RWPE2 (cell line): ENCODE results near the gene SAMD14.

Experiments
- ATAC-seq: fragments of 200-7000 bp; cut with Tn5 transposase; 3 replicates; pipeline ENCODE4 v1.9.1; 2021; ENCODE audit warnings: low read depth
- DNase-seq: peaks from one replicate; pipeline ENCODE4 v3.0.0-alpha.2; 2020; ENCODE audit warnings: low spot score
- H3K27ac ChIP-seq: fragments of 450-650 bp; 2 replicates; pipeline ENCODE4 v1.5.1; 2017; ENCODE audit warnings: mild to moderate bottlenecking; ENCODE audit not compliant: poor library complexity, severe bottlenecking
- H3K27me3 ChIP-seq: fragments of 250-450 bp; sonication (Bioruptor Pico); 2 replicates; pipeline ENCODE4 v1.5.1; 2021; ENCODE audit warnings: mild to moderate bottlenecking, moderate library complexity; ENCODE audit not compliant: insufficient read depth, poor library complexity, severe bottlenecking
- H3K36me3 ChIP-seq: fragments of 250-450 bp; sonication (Bioruptor Pico); 2 replicates; pipeline ENCODE4 v1.5.1; 2020; ENCODE audit warnings: low read depth, mild to moderate bottlenecking, moderate library complexity
- H3K4me1 ChIP-seq: fragments of 250-450 bp; sonication (Bioruptor Pico); 2 replicates; pipeline ENCODE4 v1.5.1; 2021; ENCODE audit warnings: mild to moderate bottlenecking, moderate library complexity; ENCODE audit not compliant: insufficient read depth, poor library complexity, severe bottlenecking
- H3K4me3 ChIP-seq: fragments of 250-450 bp; sonication (Bioruptor Pico); 2 replicates; pipeline ENCODE4 v1.5.1; 2021; ENCODE audit warnings: mild to moderate bottlenecking, moderate library complexity; ENCODE audit not compliant: severe bottlenecking
- H3K9me3 ChIP-seq: fragments of 250-450 bp; sonication (Bioruptor Pico); 2 replicates; pipeline ENCODE4 v1.5.1; 2021; ENCODE audit warnings: mild to moderate bottlenecking, moderate library complexity; ENCODE audit not compliant: severe bottlenecking
- TF ChIP-seq, protein P1 (sequence below): fragments of 450-650 bp; IDR thresholded peaks from one replicate; pipeline ENCODE4 v1.5.1; 2017; ENCODE audit warnings: mild to moderate bottlenecking, moderate library complexity; ENCODE audit not compliant: poor library complexity, severe bottlenecking

Gene SAMD14

DNA sequence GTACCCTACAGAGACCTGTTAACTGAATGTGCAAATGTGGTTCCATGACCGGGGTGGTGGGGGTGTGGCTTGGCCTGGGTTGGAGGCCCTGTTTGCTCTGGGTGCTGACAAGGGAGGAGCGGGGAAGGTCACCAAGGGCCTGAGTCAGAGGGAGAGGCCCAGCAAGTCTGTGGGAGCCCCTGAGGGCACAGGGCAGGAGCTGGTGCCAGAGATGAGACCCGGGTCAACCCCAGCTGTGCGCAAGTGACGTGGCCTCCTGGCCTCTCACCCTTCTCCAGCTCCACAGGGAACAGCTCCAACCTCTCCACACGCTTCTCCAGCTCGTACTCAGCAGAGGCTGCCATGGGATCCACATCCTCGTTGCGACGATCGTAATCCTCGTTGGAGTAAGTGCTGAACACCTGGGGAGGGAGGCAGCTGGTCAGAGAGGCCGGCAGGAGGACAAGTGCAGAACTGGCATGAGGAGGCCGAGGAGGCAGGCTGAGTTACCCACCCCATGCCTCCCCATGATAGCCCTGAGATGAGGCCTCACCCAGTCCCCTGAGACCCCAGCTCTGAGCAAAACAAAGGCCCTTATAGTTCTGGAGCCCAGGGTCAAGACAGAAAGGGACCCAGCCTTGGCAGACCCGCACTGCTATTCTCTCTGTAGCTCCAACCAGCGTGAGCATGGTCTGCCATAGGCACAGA, 15.0 kb upstream of the SAMD14 start:
- DNase-seq (no peak), ATAC-seq (no peak)
- Histone ChIP-seq H3K4me1 (peaks cover 18% of the 10 kb centered on the region), H3K27ac (no peak overlapping the region), H3K4me3 (no peak overlapping the region), H3K27me3 (no peaks in the 10 kb centered on the region), H3K36me3 (peaks cover 73% of the 10 kb centered on the region), H3K9me3 (no peaks in the 10 kb centered on the region)
- TF ChIP-seq, protein P1, sequence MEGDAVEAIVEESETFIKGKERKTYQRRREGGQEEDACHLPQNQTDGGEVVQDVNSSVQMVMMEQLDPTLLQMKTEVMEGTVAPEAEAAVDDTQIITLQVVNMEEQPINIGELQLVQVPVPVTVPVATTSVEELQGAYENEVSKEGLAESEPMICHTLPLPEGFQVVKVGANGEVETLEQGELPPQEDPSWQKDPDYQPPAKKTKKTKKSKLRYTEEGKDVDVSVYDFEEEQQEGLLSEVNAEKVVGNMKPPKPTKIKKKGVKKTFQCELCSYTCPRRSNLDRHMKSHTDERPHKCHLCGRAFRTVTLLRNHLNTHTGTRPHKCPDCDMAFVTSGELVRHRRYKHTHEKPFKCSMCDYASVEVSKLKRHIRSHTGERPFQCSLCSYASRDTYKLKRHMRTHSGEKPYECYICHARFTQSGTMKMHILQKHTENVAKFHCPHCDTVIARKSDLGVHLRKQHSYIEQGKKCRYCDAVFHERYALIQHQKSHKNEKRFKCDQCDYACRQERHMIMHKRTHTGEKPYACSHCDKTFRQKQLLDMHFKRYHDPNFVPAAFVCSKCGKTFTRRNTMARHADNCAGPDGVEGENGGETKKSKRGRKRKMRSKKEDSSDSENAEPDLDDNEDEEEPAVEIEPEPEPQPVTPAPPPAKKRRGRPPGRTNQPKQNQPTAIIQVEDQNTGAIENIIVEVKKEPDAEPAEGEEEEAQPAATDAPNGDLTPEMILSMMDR, result no peak

DNA sequence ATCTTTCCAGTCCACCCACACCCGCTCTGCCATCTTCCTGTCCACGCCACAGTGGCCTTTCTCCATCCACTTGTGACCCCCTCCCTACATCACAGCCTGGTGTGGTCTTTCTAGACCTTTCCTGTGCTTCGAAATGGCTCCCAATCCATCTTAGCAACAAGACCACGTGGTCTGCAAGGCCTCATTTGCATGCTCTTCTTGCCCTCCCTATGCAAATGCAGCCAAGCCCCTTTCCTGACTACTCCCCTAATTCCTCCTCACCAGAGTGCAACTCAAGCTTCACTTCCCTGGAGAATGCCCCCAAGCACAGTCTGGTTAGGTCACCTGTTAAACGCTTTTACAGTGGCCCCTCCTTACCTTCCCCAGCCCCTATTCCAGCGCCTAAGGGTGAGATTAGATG, 14.4 kb upstream of the SAMD14 start:
- Histone ChIP-seq H3K27ac (no peak overlapping the region), H3K36me3 (peaks cover 80% of the 10 kb centered on the region), H3K4me3 (no peak overlapping the region), H3K9me3 (no peaks in the 10 kb centered on the region), H3K27me3 (no peaks in the 10 kb centered on the region), H3K4me1 (peaks cover 18% of the 10 kb centered on the region)
- no peak for ATAC-seq
- DNase-seq, result no peak
- TF ChIP-seq, protein P1, result no peak

DNA sequence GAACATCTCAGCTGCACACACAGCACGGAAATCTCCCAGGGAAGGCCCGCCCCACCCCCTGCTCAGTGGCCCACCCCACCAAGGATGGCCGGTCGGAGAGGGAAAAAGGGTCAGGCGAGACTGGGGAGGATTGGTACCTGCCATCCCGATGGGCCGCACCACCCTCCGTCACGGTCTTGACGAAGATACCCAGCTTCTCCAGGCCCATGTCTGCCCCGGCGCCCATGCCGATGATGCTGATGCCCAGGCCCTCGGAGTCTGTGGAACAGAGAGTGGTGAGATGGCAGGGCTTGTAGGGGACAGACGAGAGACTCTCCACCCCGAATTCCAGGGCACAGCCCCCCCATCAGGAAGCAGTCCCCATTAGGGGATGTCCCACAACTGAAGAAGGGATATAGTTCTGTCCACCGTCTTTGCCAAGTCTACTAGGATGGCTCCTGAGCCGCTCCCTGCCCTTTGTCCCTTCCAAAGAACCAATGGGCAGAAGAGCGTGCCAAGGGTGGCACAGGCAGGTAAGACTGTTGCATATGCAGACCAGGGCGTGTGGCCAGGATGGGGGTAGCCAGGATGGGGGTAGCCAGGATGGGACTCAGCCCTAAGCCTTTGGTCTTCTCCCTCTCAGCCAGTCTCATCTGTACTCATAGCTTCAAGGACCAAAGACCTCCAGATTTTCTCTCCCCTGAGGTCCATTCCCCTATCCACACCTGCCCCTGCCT, 13.7 kb upstream of the SAMD14 start:
- Histone ChIP-seq H3K4me1 (peaks cover 18% of the 10 kb centered on the region), H3K27ac (no peak overlapping the region), H3K9me3 (no peaks in the 10 kb centered on the region), H3K27me3 (no peaks in the 10 kb centered on the region), H3K36me3 (peaks cover 87% of the 10 kb centered on the region), H3K4me3 (no peak overlapping the region)
- no peak for DNase-seq
- ATAC-seq, result no peak
- TF ChIP-seq, protein P1, result no peak

DNA sequence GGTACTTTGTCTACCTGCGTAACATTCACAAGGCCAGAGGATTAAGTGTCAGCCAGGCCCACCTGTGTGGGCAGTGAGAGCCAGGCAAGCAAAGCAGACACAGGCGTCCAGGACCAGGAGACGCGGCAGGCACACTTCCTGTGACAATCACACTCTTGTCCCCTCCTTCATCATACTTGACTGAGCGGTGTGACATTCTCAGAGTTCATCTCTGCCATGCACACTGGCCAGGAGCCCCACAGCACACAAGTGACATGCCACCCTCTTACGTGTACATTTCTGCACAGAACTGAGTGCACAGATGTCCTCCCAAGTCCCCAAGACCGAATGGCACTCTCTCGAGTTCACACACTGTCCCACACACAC, 11.8 kb upstream of the SAMD14 start:
- DNase-seq, result no peak
- Histone ChIP-seq H3K27ac (no peak overlapping the region), H3K4me1 (peaks cover 4% of the 10 kb centered on the region), H3K4me3 (no peak overlapping the region), H3K36me3 (peaks cover 91% of the 10 kb centered on the region), H3K27me3 (no peaks in the 10 kb centered on the region), H3K9me3 (no peaks in the 10 kb centered on the region)
- TF ChIP-seq, protein P1, result no peak
- no peak for ATAC-seq
